H1 (cell line): Measurements from ENCODE around the gene ZNF561. TPM values are rescaled to one million over a fixed set of nuclear protein-coding genes. Genes with fewer than 3 reads are reported as not detected.

Experiments used
- FOSL1 ChIP-seq: IDR thresholded peaks from 2 replicates; pipeline ENCODE4 v1.6.1; 2011; ENCODE audit warnings: mild to moderate bottlenecking, low read depth, low read length, moderate library complexity; ENCODE audit not compliant: insufficient read depth
- RXRA ChIP-seq: IDR thresholded peaks from 2 replicates; pipeline ENCODE4 v1.6.1; 2011; ENCODE audit warnings: low read depth, mild to moderate bottlenecking, low read length, moderate library complexity; ENCODE audit not compliant: insufficient read depth
- SRF ChIP-seq: IDR thresholded peaks from 2 replicates; pipeline ENCODE4 v1.6.1; 2011; ENCODE audit warnings: mild to moderate bottlenecking, low read depth, low read length, moderate library complexity
- USF2 ChIP-seq: IDR thresholded peaks from 2 replicates; pipeline ENCODE4 v1.6.1; 2011; ENCODE audit warnings: low read length, improper control_type of control experiment
- polyA plus RNA-seq, 7 experiments: library from polyadenylated mRNA; depleted of rRNA in 3 of 7; stranded (reverse) in 5 of 7; unstranded in 2 of 7; fragments of >200 nt in 5 of 7; fragments of 200-250 nt in 2 of 7; gene quantifications; 1 replicate in 5 of 7; 2 replicates in 1 of 7; 4 replicates in 1 of 7; pipeline versions ENCODE4 v1.2.1 to v1.2.3, GENCODE V29; 2011 to 2013; ENCODE audit warnings: missing spikeins in 2 of 7, mixed read lengths in 2 of 7
- total RNA-seq: library from RNA; stranded (reverse); fragmentation: NEBNext Ultra II Directional; extraction: Animal tissue kit (Norgen Biotek cat#: 25700); gene quantifications from 2 replicates; pipeline ENCODE4 v1.2.1, GENCODE V29; 2021

ZNF561 gene
- total and polyA plus RNA-seq, 2 of the 8 experiments (the other 6 are each of a cell fraction or from before 2014, with no cell fraction given), result 28.6 to 64.7 TPM

GRCh38 chr19:9667898-9668297, 46.9 kb upstream of the ZNF561 start (continued):
- TF ChIP-seq RXRA (no peak), SRF (no peak), USF2 (no peak), FOSL1 (no peak)
- TF ChIP-seq, all 59 proteins: peak for 0
